ENCODE results near the gene ODAD3. TPM values are rescaled to one million over a fixed set of nuclear protein-coding genes. Genes with fewer than 3 reads are reported as not detected.

ODAD3 gene
- total RNA-seq, 1 experiment from 2014 or later: 0.52 TPM

- Histone ChIP-seq H3K36me3 (ENCODE audit: control insufficient read depth in 1 of 2, insufficient read depth in 2 of 2, low read length in 2 of 2) (no peaks in the 10 kb centered on the region; a peak in 1 of 4 replicates), H3K4me2 (ENCODE audit: low read length) (no peak overlapping the region), H3K9me2 (ENCODE audit: insufficient read depth) (no peaks in the 10 kb centered on the region), H3K4me3 (replicated peaks in 1 of 2; ENCODE audit: low read depth in 1 of 2, low read length in 2 of 2) (no peak overlapping the region), H3K27me3 (ENCODE audit: insufficient read depth, low read length) (no peaks in the 10 kb centered on the region), H3K9ac (ENCODE audit: low read length) (no peak overlapping the region), H3K27ac (ENCODE audit: low read depth, low read length) (no peak overlapping the region), H4K20me1 (ENCODE audit: insufficient read depth) (no peaks in the 10 kb centered on the region), H3K9me3 (ENCODE audit: control insufficient read depth in 1 of 2, insufficient read depth in 1 of 2, low read depth in 1 of 2, low read length in 2 of 2) (no peaks in the 10 kb centered on the region), H2AFZ (ENCODE audit: low read depth, low read length, poor library complexity, severe bottlenecking) (no peak overlapping the region), H3K79me2 (ENCODE audit: insufficient read depth, low read length) (no peaks in the 10 kb centered on the region), H3K4me1 (ENCODE audit: control insufficient read depth in 1 of 2, insufficient read depth in 2 of 2, low read length in 2 of 2) (peaks cover 9 to 16% of the 10 kb centered on the region in 2 experiments)
- DNase-seq (ENCODE audit: low read depth, low spot score) (no peak), ATAC-seq (peak; percentile 21; the same call in 1 of the 2 replicates)
- TF ChIP-seq SP1 (IDR thresholded peaks at IDR 0.05; ENCODE audit: low read depth) (no peak), CEBPB (IDR thresholded peaks at IDR 0.05; ENCODE audit: low read depth) (no peak), ZNF274 (IDR thresholded peaks at IDR 0.05; ENCODE audit: low read depth, low read length) (no peak), JUND (IDR thresholded peaks at IDR 0.05) (no peak), CTCF (IDR thresholded peaks at IDR 0.05 in 2 of 3, conservative IDR thresholded peaks at IDR 0.05 in 1 of 3; ENCODE audit: borderline replicate concordance in 1 of 3, insufficient read depth in 1 of 3, low read depth in 2 of 3, low read length in 2 of 3) (no peak), ELF1 (IDR thresholded peaks at IDR 0.05; ENCODE audit: borderline replicate concordance, low read depth) (no peak), POLR2AphosphoS5 (IDR thresholded peaks at IDR 0.05; ENCODE audit: low read depth, low read length) (no peak), CBX3 (IDR thresholded peaks at IDR 0.05; ENCODE audit: low read depth) (no peak), SRF (IDR thresholded peaks at IDR 0.05; ENCODE audit: low read depth) (no peak), EZH2 (IDR thresholded peaks at IDR 0.05) (no peak), MAX (IDR thresholded peaks at IDR 0.05) (no peak), RAD21 (IDR thresholded peaks at IDR 0.05; ENCODE audit: low read depth) (no peak), FOSL1 (IDR thresholded peaks at IDR 0.05; ENCODE audit: low read depth) (no peak)
- TF ChIP-seq, protein P1, sequence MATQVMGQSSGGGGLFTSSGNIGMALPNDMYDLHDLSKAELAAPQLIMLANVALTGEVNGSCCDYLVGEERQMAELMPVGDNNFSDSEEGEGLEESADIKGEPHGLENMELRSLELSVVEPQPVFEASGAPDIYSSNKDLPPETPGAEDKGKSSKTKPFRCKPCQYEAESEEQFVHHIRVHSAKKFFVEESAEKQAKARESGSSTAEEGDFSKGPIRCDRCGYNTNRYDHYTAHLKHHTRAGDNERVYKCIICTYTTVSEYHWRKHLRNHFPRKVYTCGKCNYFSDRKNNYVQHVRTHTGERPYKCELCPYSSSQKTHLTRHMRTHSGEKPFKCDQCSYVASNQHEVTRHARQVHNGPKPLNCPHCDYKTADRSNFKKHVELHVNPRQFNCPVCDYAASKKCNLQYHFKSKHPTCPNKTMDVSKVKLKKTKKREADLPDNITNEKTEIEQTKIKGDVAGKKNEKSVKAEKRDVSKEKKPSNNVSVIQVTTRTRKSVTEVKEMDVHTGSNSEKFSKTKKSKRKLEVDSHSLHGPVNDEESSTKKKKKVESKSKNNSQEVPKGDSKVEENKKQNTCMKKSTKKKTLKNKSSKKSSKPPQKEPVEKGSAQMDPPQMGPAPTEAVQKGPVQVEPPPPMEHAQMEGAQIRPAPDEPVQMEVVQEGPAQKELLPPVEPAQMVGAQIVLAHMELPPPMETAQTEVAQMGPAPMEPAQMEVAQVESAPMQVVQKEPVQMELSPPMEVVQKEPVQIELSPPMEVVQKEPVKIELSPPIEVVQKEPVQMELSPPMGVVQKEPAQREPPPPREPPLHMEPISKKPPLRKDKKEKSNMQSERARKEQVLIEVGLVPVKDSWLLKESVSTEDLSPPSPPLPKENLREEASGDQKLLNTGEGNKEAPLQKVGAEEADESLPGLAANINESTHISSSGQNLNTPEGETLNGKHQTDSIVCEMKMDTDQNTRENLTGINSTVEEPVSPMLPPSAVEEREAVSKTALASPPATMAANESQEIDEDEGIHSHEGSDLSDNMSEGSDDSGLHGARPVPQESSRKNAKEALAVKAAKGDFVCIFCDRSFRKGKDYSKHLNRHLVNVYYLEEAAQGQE (IDR thresholded peaks at IDR 0.05; ENCODE audit: low read depth): no peak
- TF ChIP-seq, protein P2, sequence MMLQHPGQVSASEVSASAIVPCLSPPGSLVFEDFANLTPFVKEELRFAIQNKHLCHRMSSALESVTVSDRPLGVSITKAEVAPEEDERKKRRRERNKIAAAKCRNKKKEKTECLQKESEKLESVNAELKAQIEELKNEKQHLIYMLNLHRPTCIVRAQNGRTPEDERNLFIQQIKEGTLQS (IDR thresholded peaks at IDR 0.05): no peak
- ChIA-PET POLR2A (interaction anchor here (0.9 kb wide), 1 partner anchor 40 kb away, joined by 3 read pairs; no protein-coding TSS in a partner anchor), RAD21 (ENCODE audit: low non-redundant PET in 1 of 2, low total read pairs in 2 of 2, uncharacterized antibody in 2 of 2, unreplicated experiment in 2 of 2) (no interaction called here), CTCF (interaction anchor here (1.0 to 2.1 kb wide), 3 partner anchors 14 to 40 kb away, joined by 4 to 6 read pairs (median 5); partner anchors contain the start of genes ODAD3 and PRKCSH)
- BruUV-seq (replicated peaks): no TSS peak
- intact Hi-C loops (cut with micrococcal nuclease): no loop called here
Observed at GRCh38 chr19:11421371-11422098, 13.4 kb downstream of the ODAD3 start.
